Measurements from ENCODE around the gene DDR2.
"Not testable (repeated sequence)": the region's sequence is repeated elsewhere in the genome, so short reads cannot be mapped to it uniquely, and the experiment has no call there.

DDR2 gene

DNA sequence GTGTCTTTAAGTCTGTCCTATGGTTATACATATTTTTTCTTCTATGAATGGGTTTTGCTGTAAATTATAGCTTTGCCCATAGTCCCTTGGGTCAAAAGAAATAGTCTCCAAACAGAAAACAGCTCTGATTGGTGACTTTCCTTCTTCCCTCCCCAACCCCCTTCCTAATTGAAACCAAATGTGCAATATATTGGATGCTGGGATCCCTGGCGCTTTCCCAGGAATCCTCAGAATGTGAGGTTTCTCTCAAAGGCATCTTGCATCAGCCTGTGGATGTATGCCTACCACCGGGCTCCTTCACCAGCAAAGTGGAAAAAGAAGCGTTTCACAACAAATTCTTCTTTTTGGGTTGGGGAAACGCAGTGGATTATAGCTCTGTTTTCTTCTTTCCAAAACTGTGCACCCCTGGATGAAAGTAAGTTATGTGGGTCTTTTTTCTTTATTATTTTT, at the start of gene DDR2:
Gene DDR2 (plus strand): TSS at position 248 of the 450 bp plus-strand sequence. CDS start 86,600 bp downstream, outside the sequence.
- DNase-seq (ENCODE audit: low read depth in 2 of 2, low spot score in 1 of 2) = no peak

DNA sequence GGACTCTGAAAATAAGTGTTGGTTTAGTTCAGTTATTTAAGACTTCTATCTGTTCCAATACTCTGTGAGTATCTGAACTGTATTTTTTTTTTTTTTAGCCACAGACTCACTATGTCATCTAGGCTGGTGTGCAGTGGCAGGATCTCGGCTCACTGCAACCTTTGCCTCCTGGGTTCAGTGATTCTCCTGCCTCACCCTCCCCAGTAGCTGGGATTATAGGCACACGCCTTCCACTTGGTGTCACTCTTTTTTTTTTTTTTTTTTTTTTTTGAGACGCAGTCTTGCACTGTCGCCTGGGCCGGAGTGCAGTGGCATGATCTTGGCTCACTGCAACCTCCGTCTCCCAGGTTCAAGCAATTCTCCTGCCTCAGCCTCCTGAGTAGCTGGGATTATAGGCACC, 49.4 kb upstream of the DDR2 start:
- not testable (repeated sequence) for DNase-seq (ENCODE audit: low read depth in 2 of 2, low spot score in 1 of 2)

DNA sequence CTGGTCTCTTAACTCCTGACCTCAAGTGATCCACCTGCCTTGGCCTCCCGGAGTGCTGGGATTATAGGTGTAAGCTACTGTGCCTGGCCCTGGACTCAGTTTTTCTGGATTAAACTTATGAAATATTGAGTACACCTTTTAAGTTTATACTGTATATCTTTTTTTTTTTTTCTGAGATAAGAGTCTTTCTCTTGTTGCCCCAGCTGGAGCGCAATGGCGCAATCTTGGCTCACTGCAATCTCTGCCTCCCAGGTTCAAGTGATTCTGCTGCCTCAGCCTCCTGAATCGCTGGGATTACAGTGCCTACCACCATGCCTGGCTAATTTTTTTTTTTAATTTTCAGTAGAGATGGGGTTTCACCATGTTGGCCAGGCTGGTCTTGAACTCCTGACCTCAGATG, 47.2 kb upstream of the DDR2 start:
- not testable (repeated sequence) for DNase-seq (ENCODE audit: low read depth in 2 of 2, low spot score in 1 of 2)

DNA sequence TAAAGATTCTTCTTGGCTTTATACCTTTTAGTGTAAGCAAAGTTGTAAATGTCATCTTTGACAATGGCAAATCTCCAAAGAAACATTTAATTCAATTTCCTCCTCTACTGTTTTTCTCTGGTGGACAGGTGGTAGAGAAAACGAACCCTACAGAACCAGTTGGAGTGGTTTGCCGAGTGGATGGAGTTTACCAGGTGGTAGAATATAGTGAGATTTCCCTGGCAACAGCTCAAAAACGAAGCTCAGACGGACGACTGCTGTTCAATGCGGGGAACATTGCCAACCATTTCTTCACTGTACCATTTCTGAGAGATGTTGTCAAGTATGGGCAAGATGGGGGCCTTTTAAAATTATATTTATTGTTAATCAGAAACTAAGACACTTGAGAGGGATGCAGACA, 44.9 kb upstream of the DDR2 start:
- no peak for DNase-seq (ENCODE audit: low read depth in 2 of 2, low spot score in 1 of 2)

DNA sequence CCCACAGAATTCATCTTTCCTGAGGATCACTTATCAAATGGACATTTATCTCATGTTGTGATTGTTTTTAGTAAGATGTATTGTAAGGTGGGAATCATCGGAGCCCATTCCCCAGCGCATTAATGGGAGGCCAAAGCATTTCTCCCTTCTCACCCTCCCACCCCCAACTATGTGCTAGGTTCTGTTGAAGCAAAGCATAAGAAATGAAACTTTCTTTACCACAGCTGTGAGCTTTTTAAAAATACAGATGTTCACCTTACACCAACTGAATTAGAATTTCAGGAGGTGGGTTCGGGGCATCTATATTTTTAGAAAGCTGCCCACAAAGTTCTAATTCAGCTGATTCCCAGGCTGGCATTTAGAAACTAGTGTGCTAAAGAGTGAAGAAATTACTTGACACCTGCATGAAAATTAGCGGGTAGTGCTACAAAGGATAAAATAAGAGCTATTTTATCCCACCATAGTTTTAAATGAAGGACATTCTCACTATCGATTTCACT, 44.5 kb upstream of the DDR2 start:
- no peak for DNase-seq (ENCODE audit: low read depth in 2 of 2, low spot score in 1 of 2)

DNA sequence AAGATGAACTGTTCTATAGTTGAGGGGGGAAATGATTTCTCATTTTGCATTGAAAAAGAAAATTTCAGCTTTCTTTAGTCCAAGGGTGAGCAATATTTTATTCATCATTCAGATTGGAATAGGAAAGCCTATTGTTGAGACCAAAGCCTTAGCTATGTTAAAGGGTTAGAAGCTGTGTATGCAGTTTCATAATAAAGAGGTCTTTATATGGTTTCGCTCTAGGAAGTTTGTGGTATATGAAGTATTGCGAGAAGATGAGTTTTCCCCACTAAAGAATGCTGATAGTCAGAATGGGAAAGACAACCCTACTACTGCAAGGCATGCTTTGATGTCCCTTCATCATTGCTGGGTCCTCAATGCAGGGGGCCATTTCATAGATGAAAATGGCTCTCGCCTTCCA, 42.2 kb upstream of the DDR2 start:
- no peak for DNase-seq (ENCODE audit: low read depth in 2 of 2, low spot score in 1 of 2)

DNA sequence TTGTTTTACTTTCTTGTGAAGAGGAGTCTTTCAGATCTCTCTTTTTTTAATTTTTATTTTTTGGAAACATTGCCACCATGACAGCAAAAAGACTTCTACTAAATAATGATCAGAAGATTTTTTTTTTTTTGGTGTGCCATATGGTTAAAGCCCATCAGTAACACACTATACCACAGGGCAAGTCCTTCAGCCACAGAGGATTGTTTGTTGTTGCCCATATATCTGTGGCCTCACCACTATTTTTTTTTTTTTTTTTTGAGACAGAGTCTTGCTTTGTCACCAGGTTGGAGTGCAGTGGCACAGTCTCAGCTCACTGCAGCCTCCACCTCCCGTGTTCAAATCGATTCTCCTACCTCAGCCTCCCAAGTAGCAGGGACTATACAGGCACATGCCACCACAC, 41.6 kb upstream of the DDR2 start:
- no peak for DNase-seq (ENCODE audit: low read depth in 2 of 2, low spot score in 1 of 2)

DNA sequence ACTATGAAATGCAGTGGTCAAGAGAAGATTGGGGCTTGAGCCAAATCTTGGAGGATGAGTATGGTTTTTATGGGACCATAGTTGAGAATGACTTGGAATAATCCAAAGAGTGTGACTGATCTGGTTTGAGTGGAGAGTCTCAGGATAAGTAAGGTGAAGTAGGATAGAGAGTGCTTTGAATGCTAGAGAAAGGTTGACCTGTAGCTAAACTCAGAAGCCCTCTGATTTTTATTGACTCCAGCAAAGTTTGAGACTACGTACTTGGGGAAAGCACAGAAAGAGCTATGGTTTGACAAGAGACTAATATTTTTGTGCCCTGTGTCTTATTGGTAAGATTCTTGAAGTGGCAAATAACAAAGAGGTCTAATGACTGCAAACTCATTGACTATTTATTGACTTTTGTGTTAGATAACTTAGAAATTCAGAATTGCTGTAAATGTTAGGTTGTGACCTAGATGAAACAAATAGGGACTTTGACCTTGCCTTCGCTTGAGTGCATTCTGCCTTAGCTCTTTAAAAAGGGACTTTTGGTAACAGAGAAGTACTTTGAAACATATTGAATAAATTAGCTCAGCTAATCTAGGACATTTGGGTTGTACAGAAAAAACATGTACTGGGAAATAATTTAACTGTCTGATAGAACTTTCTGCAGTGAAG, 35.6 kb upstream of the DDR2 start:
- DNase-seq (ENCODE audit: low read depth in 2 of 2, low spot score in 1 of 2) = no peak

DNA sequence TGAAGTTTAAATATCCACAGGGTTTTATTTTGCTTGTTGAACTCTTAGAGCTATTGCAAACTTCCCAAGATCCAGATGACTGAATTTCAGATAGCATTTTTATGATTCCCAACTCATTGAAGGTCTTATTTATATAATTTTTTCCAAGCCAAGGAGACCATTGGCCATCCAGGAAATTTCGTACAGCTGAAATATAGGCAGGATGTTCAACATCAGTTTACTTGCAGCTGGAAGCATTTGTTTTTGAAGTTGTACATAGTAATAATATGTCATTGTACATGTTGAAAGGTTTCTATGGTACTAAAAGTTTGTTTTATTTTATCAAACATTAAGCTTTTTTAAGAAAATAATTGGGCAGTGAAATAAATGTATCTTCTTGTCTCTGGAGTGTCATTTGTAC, 32.8 kb upstream of the DDR2 start:
- no peak for DNase-seq (ENCODE audit: low read depth in 2 of 2, low spot score in 1 of 2)

DNA sequence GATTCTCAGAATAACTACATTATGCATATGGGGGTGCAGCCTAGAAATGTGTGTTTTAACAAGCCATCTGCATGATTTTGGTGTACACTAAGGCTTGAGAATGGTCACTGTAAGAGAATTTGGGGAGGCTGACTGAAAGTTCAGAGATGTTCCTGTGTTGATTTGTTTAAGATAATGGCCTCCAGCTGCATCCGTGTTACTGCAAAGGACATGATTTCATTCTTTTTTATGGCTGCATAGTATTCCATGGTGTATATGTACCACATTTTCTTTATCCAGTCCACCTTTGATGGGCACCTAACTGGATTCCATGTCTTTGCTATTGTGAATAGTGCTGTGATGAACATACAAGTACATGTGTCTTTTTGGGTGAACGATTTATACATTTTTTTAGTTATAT, 29.1 kb upstream of the DDR2 start:
- not testable (repeated sequence) for DNase-seq (ENCODE audit: low read depth in 2 of 2, low spot score in 1 of 2)

DNA sequence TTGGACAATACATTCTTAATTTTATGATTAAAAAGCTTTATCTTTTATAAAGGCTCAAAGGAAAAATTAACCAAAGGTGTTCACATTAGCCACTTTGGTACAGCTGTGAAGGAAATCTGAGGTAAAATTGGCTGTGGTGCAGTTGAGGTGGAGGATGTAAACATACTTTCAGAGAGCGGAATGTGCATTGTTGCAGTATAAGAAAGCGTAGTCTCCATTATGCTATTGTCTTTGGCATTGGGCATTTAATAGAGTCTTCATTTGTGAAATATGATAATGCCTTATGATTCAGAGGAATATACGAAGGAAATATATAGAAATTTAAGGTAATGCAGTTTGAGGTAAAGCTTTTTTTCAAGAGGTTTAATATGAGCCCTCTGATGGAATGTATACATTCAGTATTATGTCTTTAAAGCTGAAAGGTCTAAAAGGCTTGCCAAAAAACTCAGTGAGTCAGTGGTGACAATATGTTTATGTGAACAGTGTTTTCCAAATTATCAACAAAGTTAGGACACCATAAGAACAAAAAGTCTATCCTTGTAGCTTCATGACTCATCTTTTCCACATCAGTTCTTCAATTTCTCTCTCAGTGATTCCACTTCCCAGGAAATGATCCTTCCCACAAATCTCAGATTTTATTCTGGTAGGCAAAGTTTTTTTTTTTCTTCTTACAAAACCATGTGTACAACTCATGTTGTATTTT, 26.9 kb upstream of the DDR2 start:
- no peak for DNase-seq (ENCODE audit: low read depth in 2 of 2, low spot score in 1 of 2)

DNA sequence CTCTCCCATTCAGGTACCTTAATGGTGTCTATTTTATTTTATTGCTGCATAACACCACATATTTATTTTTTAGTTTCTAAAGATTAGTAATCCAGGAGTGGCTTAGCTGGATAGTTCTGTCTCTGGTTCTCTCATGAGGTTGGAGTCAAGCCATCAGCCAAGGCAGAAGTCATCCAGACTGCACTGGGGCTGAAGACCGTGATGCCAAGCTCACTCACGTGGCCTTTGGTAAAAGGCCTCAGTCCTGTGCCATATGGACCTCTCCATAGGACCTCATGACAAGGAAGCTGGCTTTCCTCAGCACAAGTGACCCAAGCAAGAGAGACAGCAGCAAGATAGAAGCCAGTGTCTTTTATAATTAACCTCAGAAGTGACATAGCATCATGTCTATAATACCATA, 23.0 kb upstream of the DDR2 start:
- no peak for DNase-seq (ENCODE audit: low read depth in 2 of 2, low spot score in 1 of 2)

DNA sequence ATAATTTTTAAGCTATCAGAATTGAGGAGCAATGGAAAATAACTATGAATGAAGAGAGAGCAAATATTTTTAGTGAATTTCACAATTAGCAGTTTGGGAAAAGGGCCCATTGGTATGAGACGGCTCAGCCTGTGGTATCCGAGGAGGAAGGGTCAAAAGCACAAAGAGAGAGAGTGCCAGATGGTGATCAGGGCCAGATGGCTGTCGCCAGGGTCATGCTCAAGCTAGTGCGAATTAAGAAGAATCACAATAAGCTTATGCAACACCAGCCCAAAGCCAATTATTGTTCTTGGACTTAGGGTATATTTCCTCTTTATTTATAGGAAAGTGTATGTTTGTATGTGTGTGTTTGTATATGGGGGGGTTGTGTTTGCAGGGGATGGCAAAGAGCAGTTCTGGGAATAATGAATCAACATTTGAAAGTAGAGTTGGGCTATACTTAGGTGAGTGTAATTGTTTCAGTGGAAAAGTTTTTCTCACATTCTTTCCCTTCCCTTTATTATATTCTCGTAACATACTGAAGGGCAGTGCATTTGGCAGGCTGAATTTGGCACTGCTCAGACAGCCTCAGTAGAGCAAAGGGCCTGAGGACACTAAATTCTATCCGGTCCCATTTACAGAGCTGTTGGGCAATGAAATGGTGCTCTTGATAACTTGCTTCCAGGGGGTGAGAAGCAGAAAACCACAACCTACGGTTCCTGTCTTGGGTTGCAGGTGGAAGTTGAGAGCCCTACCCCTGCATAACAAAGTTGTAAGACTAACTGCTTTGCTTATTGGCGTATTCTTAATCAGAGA, 19.5 kb upstream of the DDR2 start:
- DNase-seq (ENCODE audit: low read depth in 2 of 2, low spot score in 1 of 2) = no peak

DNA sequence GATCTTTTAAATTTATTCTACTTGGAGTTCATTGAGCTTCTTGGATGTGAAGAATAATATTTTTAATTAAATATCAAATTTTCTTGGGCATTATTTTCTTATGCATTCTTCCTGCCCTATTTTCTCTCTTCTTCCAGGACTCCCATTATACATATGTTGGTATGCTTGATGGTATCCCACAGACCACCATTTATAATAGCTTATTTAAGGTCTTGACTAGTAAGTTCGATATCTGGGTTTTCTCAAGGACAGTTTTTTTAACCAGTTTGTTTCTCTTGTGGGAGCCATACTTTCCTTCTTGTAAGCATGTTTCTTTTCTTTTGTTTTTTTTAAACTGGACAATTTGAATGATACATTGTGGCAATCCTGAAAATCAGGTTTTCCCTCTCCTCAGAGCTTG, 15.4 kb upstream of the DDR2 start:
- DNase-seq (ENCODE audit: low read depth in 2 of 2, low spot score in 1 of 2) = no peak

DNA sequence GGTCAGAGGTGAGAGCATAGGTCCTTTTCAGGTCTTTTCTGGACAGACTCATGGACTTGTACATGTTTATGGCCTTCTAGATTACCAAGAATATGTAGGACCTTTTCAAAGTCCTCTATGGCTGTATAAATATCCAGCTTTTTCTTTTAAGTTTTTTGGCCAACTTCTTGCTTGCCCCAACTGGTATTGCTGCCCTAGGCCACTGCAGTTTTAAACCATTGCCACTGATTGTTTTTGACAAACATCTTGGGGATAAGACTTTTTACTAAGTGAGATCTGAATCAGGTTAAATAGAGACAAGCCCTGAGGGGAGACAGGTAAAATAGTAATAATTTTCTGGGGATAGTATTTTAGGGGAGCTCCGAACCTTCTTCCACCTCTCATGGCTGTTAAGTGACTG, 14.8 kb upstream of the DDR2 start:
- no peak for DNase-seq (ENCODE audit: low read depth in 2 of 2, low spot score in 1 of 2)

DNA sequence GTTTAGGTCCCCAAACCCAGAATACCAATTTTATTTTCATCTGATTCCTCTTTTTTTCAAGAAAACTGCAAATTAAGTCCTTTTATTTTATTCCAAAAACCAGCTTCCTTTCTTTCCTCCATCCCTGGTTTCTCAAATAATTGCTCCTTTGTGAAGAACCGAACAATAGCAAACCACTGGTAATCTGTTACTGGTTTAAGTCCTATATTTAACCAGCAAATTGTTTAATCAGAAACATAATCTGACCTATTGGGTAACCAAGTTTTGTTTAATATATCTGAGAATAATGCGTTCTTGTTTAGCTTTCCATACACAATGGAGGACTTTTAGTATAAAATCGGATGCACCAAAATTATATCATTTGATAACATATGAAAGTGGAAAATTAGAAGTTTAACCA, 13.2 kb upstream of the DDR2 start:
- no peak for DNase-seq (ENCODE audit: low read depth in 2 of 2, low spot score in 1 of 2)

DNA sequence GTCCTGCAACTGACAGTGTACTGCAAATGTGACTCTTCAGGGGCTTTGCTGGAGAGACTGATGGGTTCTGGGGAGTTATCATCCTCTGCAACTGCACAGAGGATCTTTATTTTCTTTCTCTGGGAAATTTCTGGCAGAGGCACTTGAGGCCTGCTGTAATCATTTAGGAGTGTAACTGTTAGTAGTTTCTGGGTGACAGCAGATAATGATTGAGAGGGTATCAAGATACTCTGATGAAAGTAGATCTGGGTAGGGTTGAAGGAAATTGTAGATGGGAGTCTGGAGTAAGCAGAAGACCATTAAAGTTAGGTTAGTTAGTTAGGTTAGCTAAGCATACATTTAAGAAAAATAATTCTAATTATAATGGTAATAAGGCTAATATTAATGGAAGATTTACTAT, 11.0 kb upstream of the DDR2 start:
- no peak for DNase-seq (ENCODE audit: low read depth in 2 of 2, low spot score in 1 of 2)

DNA sequence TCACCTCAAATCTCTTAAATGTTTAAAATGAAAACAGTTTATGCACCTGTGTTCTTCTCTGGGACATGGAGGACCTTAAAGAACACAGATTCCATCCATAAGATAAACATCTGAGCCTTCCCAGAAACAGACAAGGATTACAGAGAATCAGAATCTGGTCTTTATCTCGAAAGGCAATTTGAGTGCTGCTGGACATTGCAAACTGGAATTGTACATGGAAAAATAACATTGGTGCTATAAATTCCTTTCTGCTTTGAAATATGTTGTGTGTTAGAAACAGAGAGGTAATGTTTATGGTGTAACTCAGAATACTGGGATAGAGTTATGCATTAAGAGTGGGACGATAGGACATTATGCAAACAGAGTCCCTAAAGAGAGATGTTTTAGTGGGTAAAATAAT, 6.6 kb upstream of the DDR2 start:
- no peak for DNase-seq (ENCODE audit: low read depth in 2 of 2, low spot score in 1 of 2)

DNA sequence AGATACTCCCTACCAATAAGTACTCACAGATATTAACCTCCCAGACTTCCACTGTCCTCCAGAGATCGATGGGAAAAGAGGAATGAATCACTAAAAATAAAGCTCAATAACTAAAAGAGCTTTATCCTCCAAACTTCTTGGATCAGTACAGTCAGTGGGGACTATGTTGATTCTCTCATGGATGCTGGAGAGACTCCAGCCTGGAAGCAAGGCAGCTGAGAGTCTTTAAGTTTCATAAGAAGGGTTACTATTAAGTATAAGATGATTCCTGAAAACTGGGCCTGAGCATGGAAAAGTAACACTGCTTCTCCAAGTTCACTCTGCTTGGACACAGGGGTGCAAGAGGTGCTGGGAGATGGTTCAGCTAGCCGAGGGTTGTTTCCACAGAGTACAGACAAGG, 6.2 kb upstream of the DDR2 start:
- no peak for DNase-seq (ENCODE audit: low read depth in 2 of 2, low spot score in 1 of 2)

DNA sequence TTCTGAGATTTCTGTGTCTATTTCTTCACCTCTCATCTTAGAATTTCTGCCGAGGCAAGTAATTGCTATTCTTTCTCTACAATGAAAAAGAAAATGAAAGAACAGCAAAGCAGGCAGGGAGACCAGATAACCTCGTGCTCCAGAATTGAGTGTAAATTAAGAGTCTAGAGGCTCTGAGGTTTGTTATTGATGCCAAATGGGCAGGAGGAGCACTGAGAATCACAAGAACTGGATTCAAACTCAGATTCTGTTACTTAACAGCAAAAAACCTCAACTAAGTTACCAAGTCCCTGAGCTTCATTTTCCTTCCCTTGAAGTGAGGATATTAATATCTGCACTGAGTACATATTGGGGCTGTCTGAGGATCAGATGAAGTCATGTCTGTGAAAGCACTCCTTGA, 5.5 kb upstream of the DDR2 start:
- no peak for DNase-seq (ENCODE audit: low read depth in 2 of 2, low spot score in 1 of 2)

DNA sequence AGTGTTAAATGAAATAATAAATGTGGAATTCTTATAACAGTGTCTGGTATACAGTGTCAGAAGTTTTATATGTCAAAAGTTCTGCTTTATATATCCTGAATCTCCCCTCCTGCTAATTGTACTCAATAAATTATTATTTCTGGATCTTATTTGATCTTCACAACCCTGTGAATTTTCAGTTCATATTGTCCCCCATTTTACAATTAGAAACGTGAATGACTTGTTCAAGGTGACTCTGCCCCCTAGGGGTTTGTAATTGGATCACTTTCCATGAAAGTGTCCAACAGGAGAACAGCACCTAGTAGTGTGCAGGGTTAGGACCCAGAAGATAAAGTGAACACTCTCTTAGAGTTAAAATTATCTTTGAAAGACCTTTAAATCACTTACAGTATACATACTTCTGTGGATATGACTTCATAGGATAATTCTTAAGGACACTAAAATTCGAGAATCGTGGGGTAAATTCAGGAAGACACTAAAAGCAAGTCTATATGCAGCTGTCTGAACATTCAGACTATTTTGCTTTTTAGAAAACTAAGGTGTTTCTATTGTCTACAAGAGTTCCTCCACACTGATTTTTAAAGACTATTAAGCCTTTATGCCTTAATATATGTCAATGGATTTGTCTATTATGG, 4.5 kb upstream of the DDR2 start:
- no peak for DNase-seq (ENCODE audit: low read depth in 2 of 2, low spot score in 1 of 2)

All from stimulated activated CD8-positive, alpha-beta memory T cell treated with anti-CD3 and anti-CD28 coated beads, Interleukin-4, amount 100 ng/mL, for 4 hours (primary cell).